Lower leg skin (tissue), 3 donors: ENCODE measurements around the gene NR1H4.

Experiments
- POLR2A ChIP-seq, 2 donors: fragments of 450-650 bp; IDR thresholded peaks; one replicate each; pipeline ENCODE4 v1.6.1; 2016 to 2017; ENCODE audit warnings: antibody characterized with exemption in 2 of 2, mild to moderate bottlenecking in 1 of 2, moderate library complexity in 1 of 2
- TF ChIP-seq, protein P1 (sequence below), 3 donors: fragments of 450-650 bp; IDR thresholded peaks; one replicate each; pipeline ENCODE4 v1.5.1; 2016; ENCODE audit warnings: antibody characterized with exemption in 3 of 3, mild to moderate bottlenecking in 3 of 3, moderate library complexity in 2 of 3

DNA sequence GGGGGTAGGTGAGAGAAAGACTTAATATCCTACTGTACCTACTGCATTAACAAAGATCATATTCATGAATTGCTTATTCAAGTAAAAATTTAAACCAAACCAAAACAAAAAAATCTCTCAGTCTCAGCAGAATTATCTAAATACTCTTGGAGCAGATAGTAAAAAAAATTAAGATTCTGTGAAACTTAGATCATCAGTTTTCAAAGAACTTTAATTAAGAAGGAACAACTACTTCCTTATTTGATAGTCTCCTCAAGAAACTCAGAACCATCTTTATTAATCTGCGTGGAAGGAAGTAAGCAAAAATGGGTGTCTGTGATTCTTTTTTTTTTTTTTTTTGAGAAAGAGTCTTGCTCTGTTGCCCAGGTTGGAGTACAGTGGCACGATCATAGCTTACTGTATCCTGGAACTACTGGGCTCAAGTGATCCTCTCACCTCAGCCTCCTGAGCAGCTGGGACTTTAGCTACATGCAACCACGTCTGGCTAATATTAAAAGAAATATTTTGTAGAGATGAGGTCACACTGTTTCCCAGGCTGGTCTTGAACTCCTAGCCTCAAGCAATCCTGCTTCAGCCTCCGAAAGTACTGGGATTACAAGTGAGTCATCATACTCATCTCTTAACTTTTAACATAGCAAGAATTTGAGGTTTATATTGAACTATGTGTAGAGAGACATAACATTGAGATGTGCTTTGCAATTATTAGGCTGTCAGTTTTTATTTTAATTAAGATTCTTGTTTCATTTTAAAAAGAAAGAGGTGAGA is 137.2 kb downstream of the NR1H4 start:
- TF ChIP-seq, protein P1, sequence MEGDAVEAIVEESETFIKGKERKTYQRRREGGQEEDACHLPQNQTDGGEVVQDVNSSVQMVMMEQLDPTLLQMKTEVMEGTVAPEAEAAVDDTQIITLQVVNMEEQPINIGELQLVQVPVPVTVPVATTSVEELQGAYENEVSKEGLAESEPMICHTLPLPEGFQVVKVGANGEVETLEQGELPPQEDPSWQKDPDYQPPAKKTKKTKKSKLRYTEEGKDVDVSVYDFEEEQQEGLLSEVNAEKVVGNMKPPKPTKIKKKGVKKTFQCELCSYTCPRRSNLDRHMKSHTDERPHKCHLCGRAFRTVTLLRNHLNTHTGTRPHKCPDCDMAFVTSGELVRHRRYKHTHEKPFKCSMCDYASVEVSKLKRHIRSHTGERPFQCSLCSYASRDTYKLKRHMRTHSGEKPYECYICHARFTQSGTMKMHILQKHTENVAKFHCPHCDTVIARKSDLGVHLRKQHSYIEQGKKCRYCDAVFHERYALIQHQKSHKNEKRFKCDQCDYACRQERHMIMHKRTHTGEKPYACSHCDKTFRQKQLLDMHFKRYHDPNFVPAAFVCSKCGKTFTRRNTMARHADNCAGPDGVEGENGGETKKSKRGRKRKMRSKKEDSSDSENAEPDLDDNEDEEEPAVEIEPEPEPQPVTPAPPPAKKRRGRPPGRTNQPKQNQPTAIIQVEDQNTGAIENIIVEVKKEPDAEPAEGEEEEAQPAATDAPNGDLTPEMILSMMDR (IDR thresholded peaks at IDR 0.05) = no peak
- no peak for TF ChIP-seq POLR2A (IDR thresholded peaks at IDR 0.05)
